ENCODE data around the gene NANOG. TPM values are rescaled to one million over a fixed set of nuclear protein-coding genes. Genes with fewer than 3 reads are reported as not detected.
"Not testable (repeated sequence)": the region's sequence is repeated elsewhere in the genome, so short reads cannot be mapped to it uniquely, and the experiment has no call there.

The NANOG gene
- total RNA-seq, 6 donors from 2014 or later, result 0.37 to 0.54 TPM; not detected in 4

GRCh38 chr12:7755668-7756067 lies 33.5 kb upstream of the NANOG start:
- H3K4me3 ChIP-seq; DNase-seq; H3K9me3 ChIP-seq; H3K4me1 ChIP-seq; H3K27ac ChIP-seq; ATAC-seq (ENCODE audit: low FRiP score in 2 of 2); H3K36me3 ChIP-seq; H3K27me3 ChIP-seq: not testable (repeated sequence)
- WGBS, 2 donors, result 84 to 88% methylated on average over 9 of the region's 9 CpGs

GRCh38 chr12:7756993-7757392 lies 32.2 kb upstream of the NANOG start:
- H3K27me3 ChIP-seq, result no peaks in the 10 kb centered on the region
- ATAC-seq (ENCODE audit: low FRiP score in 2 of 2) (no peak), DNase-seq (no peak)
- WGBS, 2 donors, result 58 to 67% methylated on average over 2 of the region's 2 CpGs
- H3K27ac ChIP-seq, result no peak overlapping the region
- H3K4me1 ChIP-seq, result no peaks in the 10 kb centered on the region
- no peak overlapping the region for H3K4me3 ChIP-seq
- TF ChIP-seq CTCF (IDR thresholded peaks at IDR 0.05) (no peak), POLR2AphosphoS5 (IDR thresholded peaks at IDR 0.05) (no peak), POLR2A (IDR thresholded peaks at IDR 0.05) (no peak), EP300 (IDR thresholded peaks at IDR 0.05) (no peak)
- H3K36me3 ChIP-seq, result no peaks in the 10 kb centered on the region
- no peaks in the 10 kb centered on the region for H3K9me3 ChIP-seq

GRCh38 chr12:7758766-7759140 lies 30.4 kb upstream of the NANOG start:
- Histone ChIP-seq H3K36me3 (no peaks in the 10 kb centered on the region), H3K27ac (no peak overlapping the region), H3K4me3 (no peak overlapping the region), H3K27me3 (no peaks in the 10 kb centered on the region), H3K4me1 (no peaks in the 10 kb centered on the region), H3K9me3 (no peaks in the 10 kb centered on the region)
- WGBS, 2 donors, result 39 to 44% methylated on average over 9 of the region's 9 CpGs
- TF ChIP-seq EP300 (IDR thresholded peaks at IDR 0.05), result no peak
- no peak for TF ChIP-seq POLR2A (IDR thresholded peaks at IDR 0.05)
- TF ChIP-seq CTCF (IDR thresholded peaks at IDR 0.05), result no peak
- no peak for TF ChIP-seq POLR2AphosphoS5 (IDR thresholded peaks at IDR 0.05)
- no peak for ATAC-seq (ENCODE audit: low FRiP score in 2 of 2)
- no peak for DNase-seq

GRCh38 chr12:7769999-7770398 lies 19.2 kb upstream of the NANOG start:
- Histone ChIP-seq H3K27me3 (no peaks in the 10 kb centered on the region), H3K36me3 (no peaks in the 10 kb centered on the region), H3K9me3 (no peaks in the 10 kb centered on the region), H3K4me1 (no peaks in the 10 kb centered on the region), H3K4me3 (no peak overlapping the region), H3K27ac (no peak overlapping the region)
- WGBS, 2 donors, result 55 to 73% methylated on average over 3 of the region's 3 CpGs
- DNase-seq (no peak), ATAC-seq (ENCODE audit: low FRiP score in 2 of 2) (no peak)
- TF ChIP-seq EP300 (IDR thresholded peaks at IDR 0.05) (no peak), POLR2A (IDR thresholded peaks at IDR 0.05) (no peak)

- DNase-seq (no peak), ATAC-seq (ENCODE audit: low FRiP score in 2 of 2) (no peak)
- TF ChIP-seq EP300 (IDR thresholded peaks at IDR 0.05) (no peak), CTCF (IDR thresholded peaks at IDR 0.05) (no peak), POLR2A (IDR thresholded peaks at IDR 0.05) (no peak), POLR2AphosphoS5 (IDR thresholded peaks at IDR 0.05) (no peak)
- no peaks in the 10 kb centered on the region for H3K9me3 ChIP-seq
- no peaks in the 10 kb centered on the region for H3K36me3 ChIP-seq
- no peaks in the 10 kb centered on the region for H3K4me1 ChIP-seq
- H3K27me3 ChIP-seq, result no peaks in the 10 kb centered on the region
- WGBS, 2 donors, result 72 to 78% methylated on average over 3 of the region's 3 CpGs
- no peak overlapping the region for H3K4me3 ChIP-seq
- no peak overlapping the region for H3K27ac ChIP-seq
These were observed 7.9 kb upstream of the NANOG start for GRCh38 chr12:7781274-7781673.

- Histone ChIP-seq H3K9me3 (no peaks in the 10 kb centered on the region), H3K27ac (no peak overlapping the region), H3K27me3 (no peaks in the 10 kb centered on the region), H3K4me1 (no peaks in the 10 kb centered on the region), H3K36me3 (no peaks in the 10 kb centered on the region), H3K4me3 (no peak overlapping the region)
- ATAC-seq (ENCODE audit: low FRiP score in 2 of 2) (no peak), DNase-seq (no peak)
- 90 to 92% methylated on average over 6 of the region's 6 CpGs for WGBS, 2 donors
- TF ChIP-seq POLR2AphosphoS5 (IDR thresholded peaks at IDR 0.05), result no peak
- no peak for TF ChIP-seq CTCF (IDR thresholded peaks at IDR 0.05)
- TF ChIP-seq EP300 (IDR thresholded peaks at IDR 0.05), result no peak
- no peak for TF ChIP-seq POLR2A (IDR thresholded peaks at IDR 0.05)
These were observed 7.1 kb upstream of the NANOG start for GRCh38 chr12:7782055-7782454.

GRCh38 chr12:7783433-7783832 lies 5.8 kb upstream of the NANOG start:
- ATAC-seq (ENCODE audit: low FRiP score in 2 of 2); H3K9me3 ChIP-seq; H3K36me3 ChIP-seq; H3K4me1 ChIP-seq; DNase-seq; H3K27ac ChIP-seq; H3K4me3 ChIP-seq; H3K27me3 ChIP-seq: not testable (repeated sequence)
- WGBS, 2 donors, result 84 to 85% methylated on average over 9 of the region's 9 CpGs

Measured in upper lobe of left lung (tissue), 6 donors.